ENCODE measurements around the gene KIFC3. TPM values are rescaled to one million over a fixed set of nuclear protein-coding genes. Genes with fewer than 3 reads are reported as not detected.
"Not testable (repeated sequence)": the region's sequence is repeated elsewhere in the genome, so short reads cannot be mapped to it uniquely, and the experiment has no call there.

Gene KIFC3
- total and polyA plus RNA-seq, 2 of the 13 experiments (the other 11 are each of a cell fraction or from before 2014, with no cell fraction given), result 42.1 to 45.3 TPM

GRCh38 chr16:57732037-57732436 is 70.3 kb downstream of the KIFC3 start:
- H2AFZ ChIP-seq (ENCODE audit: low read length), result no peak overlapping the region
- 66% methylated on average over 2 of the region's 2 CpGs for WGBS (ENCODE audit: low lambda C conversion rate)
- peaks cover 31% of the 10 kb centered on the region for H3K4me1 ChIP-seq (ENCODE audit: insufficient read depth, low read length)
- H3K4me3 ChIP-seq (replicated peaks in 1 of 3; ENCODE audit: insufficient read depth in 1 of 3, low read depth in 2 of 3, low read length in 3 of 3), result no peak overlapping the region
- TF ChIP-seq ZNF143 (CRISPR knock-in tag; IDR thresholded peaks at IDR 0.05) (no peak), ZNF282 (IDR thresholded peaks at IDR 0.05; ENCODE audit: partially characterized antibody) (no peak), RBM22 (optimal IDR thresholded peaks at IDR 0.05; ENCODE audit: low read length) (no peak)
- H3K27ac ChIP-seq (ENCODE audit: extremely low read length, insufficient read depth, low read length), result no peak overlapping the region
- no peaks in the 10 kb centered on the region; a peak in 1 of 5 replicates for H3K27me3 ChIP-seq (ENCODE audit: control insufficient read depth in 1 of 2, insufficient read depth in 2 of 2, low read length in 2 of 2)
- no peak overlapping the region for H3K4me2 ChIP-seq (ENCODE audit: low read depth, low read length)
- FAIRE-seq (no peak), DNase-seq (ENCODE audit: low spot score) (no peak), ATAC-seq (no peak)
- ChIA-PET CTCF (ENCODE audit: low intra/inter-chr PET ratio, low total read pairs) (no interaction called here), POLR2A (interaction anchor here (2.4 kb wide), 1 partner anchor 28 kb away, joined by 8 read pairs; no protein-coding TSS in a partner anchor)
- BruUV-seq (replicated peaks), result no TSS peak
- no peaks in the 10 kb centered on the region for H3K9me3 ChIP-seq (ENCODE audit: low read length)
- no peaks in the 10 kb centered on the region for H3K36me3 ChIP-seq (replicated peaks in 1 of 2; ENCODE audit: control insufficient read depth in 1 of 2, insufficient read depth in 2 of 2, low read length in 2 of 2)
- H3K79me2 ChIP-seq (ENCODE audit: insufficient read depth, low read length), result no peaks in the 10 kb centered on the region
- in situ Hi-C loops (cut with HindIII; ENCODE audit: extremely low pct_ligation_motif_present, low pct_unique_long_range_greater_than_20kb), result no loop called here
- no peaks in the 10 kb centered on the region for H4K20me1 ChIP-seq (ENCODE audit: insufficient read depth, low read length)
- intact Hi-C loops (cut with micrococcal nuclease; ENCODE audit: unreplicated experiment), result loop anchor here (10.0 kb wide), 1 partner anchor 273 kb away; the partner anchor contains the start of genes USB1 and ZNF319
- H3K9ac ChIP-seq (ENCODE audit: insufficient read depth, low read depth, low read length), result no peak overlapping the region

- no peaks in the 10 kb centered on the region; a peak in 1 of 5 replicates for H3K27me3 ChIP-seq (ENCODE audit: control insufficient read depth in 1 of 2, insufficient read depth in 2 of 2, low read length in 2 of 2)
- H3K4me1 ChIP-seq (ENCODE audit: insufficient read depth, low read length), result peaks cover 22% of the 10 kb centered on the region
- H3K27ac ChIP-seq (ENCODE audit: extremely low read length, insufficient read depth, low read length), result no peak overlapping the region
- no peak overlapping the region for H3K4me3 ChIP-seq (replicated peaks in 1 of 3; ENCODE audit: insufficient read depth in 1 of 3, low read depth in 2 of 3, low read length in 3 of 3)
- H3K79me2 ChIP-seq (ENCODE audit: insufficient read depth, low read length), result no peaks in the 10 kb centered on the region
- H4K20me1 ChIP-seq (ENCODE audit: insufficient read depth, low read length), result no peaks in the 10 kb centered on the region
- CTCF ChIA-PET (ENCODE audit: low intra/inter-chr PET ratio, low total read pairs), result no interaction called here
- H3K9ac ChIP-seq (ENCODE audit: insufficient read depth, low read depth, low read length), result no peak overlapping the region
- no peaks in the 10 kb centered on the region for H3K9me3 ChIP-seq (ENCODE audit: low read length)
- POLR2A ChIA-PET, result interaction anchor here (2.4 kb wide), 1 partner anchor 27 kb away, joined by 8 read pairs; no protein-coding TSS in a partner anchor
- no peaks in the 10 kb centered on the region for H3K36me3 ChIP-seq (replicated peaks in 1 of 2; ENCODE audit: control insufficient read depth in 1 of 2, insufficient read depth in 2 of 2, low read length in 2 of 2)
- FAIRE-seq (no peak), DNase-seq (ENCODE audit: low spot score) (no peak), ATAC-seq (no peak)
- TF ChIP-seq SP4 (CRISPR knock-in tag; IDR thresholded peaks at IDR 0.05) (peak; percentile 23; the same call in 1 of the 2 replicates), ATF7-NPFF (CRISPR knock-in tag; IDR thresholded peaks at IDR 0.05; ENCODE audit: low read depth) (no peak), HES4 (CRISPR knock-in tag; IDR thresholded peaks at IDR 0.05; ENCODE audit: borderline replicate concordance) (no peak), TEAD3 (CRISPR knock-in tag; optimal IDR thresholded peaks at IDR 0.05; ENCODE audit: borderline replicate concordance) (peak; percentile 28), FOXA3 (CRISPR knock-in tag; IDR thresholded peaks at IDR 0.05) (peak; percentile 59), MTA1 (CRISPR knock-in tag; IDR thresholded peaks at IDR 0.05; ENCODE audit: borderline replicate concordance) (no peak), FOXA1 (IDR thresholded peaks at IDR 0.05) (no peak), FOXA1 (CRISPR knock-in tag; IDR thresholded peaks at IDR 0.05) (peak; percentile 31; the same call in 1 of the 2 replicates)
- H3K4me2 ChIP-seq (ENCODE audit: low read depth, low read length), result no peak overlapping the region
- in situ Hi-C loops (cut with HindIII; ENCODE audit: extremely low pct_ligation_motif_present, low pct_unique_long_range_greater_than_20kb), result no loop called here
- BruUV-seq (replicated peaks), result no TSS peak
- H2AFZ ChIP-seq (ENCODE audit: low read length), result no peak overlapping the region
- intact Hi-C loops (cut with micrococcal nuclease; ENCODE audit: unreplicated experiment), result loop anchor here (10.0 kb wide), 1 partner anchor 274 kb away; the partner anchor contains the start of genes USB1 and ZNF319
- WGBS (ENCODE audit: low lambda C conversion rate), result 70% methylated on average over 11 of the region's 13 CpGs
These were observed 71.2 kb downstream of the KIFC3 start for GRCh38 chr16:57730771-57731730.

GRCh38 chr16:57729852-57730251 is 72.4 kb downstream of the KIFC3 start:
- ATAC-seq; H3K79me2 ChIP-seq (ENCODE audit: insufficient read depth, low read length); H3K4me2 ChIP-seq (ENCODE audit: low read depth, low read length); H4K20me1 ChIP-seq (ENCODE audit: insufficient read depth, low read length); H3K27me3 ChIP-seq (ENCODE audit: control insufficient read depth in 1 of 2, insufficient read depth in 2 of 2, low read length in 2 of 2); BruUV-seq (replicated peaks); H3K27ac ChIP-seq (ENCODE audit: extremely low read length, insufficient read depth, low read length); POLR2A ChIA-PET; H3K36me3 ChIP-seq (replicated peaks in 1 of 2; ENCODE audit: control insufficient read depth in 1 of 2, insufficient read depth in 2 of 2, low read length in 2 of 2); H3K9ac ChIP-seq (ENCODE audit: insufficient read depth, low read depth, low read length); CTCF ChIA-PET (ENCODE audit: low intra/inter-chr PET ratio, low total read pairs); H3K9me3 ChIP-seq (ENCODE audit: low read length); H2AFZ ChIP-seq (ENCODE audit: low read length); H3K4me3 ChIP-seq (replicated peaks in 1 of 3; ENCODE audit: insufficient read depth in 1 of 3, low read depth in 2 of 3, low read length in 3 of 3); FAIRE-seq; DNase-seq (ENCODE audit: low spot score): not testable (repeated sequence)
- peaks cover 20% of the 10 kb centered on the region for H3K4me1 ChIP-seq (ENCODE audit: insufficient read depth, low read length)
- in situ Hi-C loops (cut with HindIII; ENCODE audit: extremely low pct_ligation_motif_present, low pct_unique_long_range_greater_than_20kb) (loop anchor here (5.0 kb wide), 1 partner anchor 128 kb away; no protein-coding TSS in a partner anchor), intact Hi-C loops (cut with micrococcal nuclease; ENCODE audit: unreplicated experiment) (loop anchor here (10.0 kb wide), 1 partner anchor 275 kb away; the partner anchor contains the start of genes USB1 and ZNF319)
- WGBS (ENCODE audit: low lambda C conversion rate), result 73% methylated on average over 6 of the region's 6 CpGs

Measured in HepG2 (cell line).